HS-5 (cell line): ENCODE measurements around the gene PLEKHA1.

Experiments
- DNase-seq: peaks from one replicate; pipeline ENCODE4 v3.0.0-alpha.2; 2012; ENCODE audit warnings: low read depth

The PLEKHA1 gene

DNA sequence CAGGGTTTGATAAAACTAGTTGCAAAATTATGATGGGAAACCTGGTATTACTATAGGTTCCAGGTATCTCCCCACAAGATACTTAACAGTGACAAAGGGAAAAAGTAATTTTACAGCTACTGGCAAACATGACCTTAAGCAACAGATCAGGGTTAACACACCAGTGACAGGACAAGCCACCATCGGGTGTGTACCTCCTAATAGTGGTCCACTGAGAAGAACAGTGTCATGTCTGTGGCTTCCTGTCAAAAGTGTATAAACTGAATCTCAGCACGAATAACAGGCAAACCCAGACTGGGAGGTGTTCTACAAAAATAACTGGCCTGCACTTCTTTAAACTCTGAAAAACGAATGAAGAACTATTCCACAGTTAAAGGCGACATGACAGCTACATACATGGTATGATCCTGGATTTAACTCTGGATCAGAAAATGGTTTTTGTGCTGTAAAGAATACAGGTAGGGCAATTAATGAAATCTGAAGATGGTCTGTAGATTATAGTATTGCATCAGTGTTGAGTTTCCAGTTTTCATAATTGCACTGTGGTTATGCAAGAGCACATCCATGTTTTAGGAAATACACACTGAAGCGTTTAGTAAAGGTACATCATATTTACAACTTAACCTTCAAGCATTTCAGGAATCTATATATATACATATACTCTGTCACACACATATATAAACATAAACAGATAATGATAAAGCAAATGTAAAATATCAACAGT lies 47.9 kb downstream of the PLEKHA1 start:
- DNase-seq, result no peak

DNA sequence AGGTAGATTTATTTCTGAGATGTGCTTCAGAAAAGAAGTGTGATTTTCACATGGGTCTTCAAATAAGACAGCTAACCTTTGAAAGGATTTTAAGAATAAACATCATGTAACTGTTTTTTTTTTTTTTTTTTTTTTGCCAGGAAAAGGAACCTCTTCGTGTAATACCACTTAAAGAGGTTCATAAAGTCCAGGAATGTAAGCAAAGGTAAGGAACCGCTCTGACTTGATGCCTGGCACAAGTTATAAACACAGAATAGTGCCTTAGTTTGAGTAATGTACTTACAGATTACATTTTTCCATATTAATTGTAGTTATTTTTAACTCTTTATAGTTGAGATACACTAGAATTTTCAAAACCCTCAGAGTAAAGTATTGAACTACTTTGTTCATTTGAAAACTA lies 49.6 kb downstream of the PLEKHA1 start:
- no peak for DNase-seq

DNA sequence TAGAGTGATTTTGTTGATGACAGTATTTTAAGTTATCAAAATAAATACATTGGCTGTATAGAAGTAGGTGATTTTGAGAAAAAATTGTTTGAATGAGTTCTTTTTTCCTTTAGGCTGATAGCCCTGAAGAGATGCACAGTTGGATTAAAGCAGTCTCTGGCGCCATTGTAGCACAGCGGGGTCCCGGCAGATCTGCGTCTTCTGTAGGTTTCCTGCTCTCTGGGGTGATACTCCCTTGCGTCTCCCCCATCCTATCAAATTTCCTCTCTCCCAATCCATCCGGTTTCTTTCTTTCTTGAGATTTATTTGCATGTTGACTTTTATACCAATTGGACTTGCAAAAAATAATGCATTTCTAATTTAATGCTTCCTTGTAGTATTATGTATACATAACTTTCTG lies 52.3 kb downstream of the PLEKHA1 start:
- DNase-seq, result no peak

DNA sequence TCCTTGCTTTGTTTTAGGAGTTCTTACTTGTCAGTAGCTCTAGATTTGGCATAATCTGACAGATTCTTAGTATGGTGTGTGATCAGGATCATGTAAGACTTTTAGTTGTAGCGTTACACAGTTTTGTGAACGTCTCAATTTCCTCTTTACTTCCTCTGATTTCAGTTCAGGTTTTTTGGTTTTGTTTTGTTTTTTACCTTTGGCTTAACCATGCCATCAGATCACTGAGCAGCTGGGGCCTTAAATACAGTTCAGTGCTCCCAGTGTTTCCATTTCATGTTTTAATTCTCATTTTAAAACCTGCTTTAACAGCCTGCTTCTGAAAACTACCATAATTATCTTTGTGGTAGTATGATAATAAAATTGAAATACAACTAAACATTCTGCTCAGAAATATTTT lies 52.8 kb downstream of the PLEKHA1 start:
- no peak for DNase-seq

DNA sequence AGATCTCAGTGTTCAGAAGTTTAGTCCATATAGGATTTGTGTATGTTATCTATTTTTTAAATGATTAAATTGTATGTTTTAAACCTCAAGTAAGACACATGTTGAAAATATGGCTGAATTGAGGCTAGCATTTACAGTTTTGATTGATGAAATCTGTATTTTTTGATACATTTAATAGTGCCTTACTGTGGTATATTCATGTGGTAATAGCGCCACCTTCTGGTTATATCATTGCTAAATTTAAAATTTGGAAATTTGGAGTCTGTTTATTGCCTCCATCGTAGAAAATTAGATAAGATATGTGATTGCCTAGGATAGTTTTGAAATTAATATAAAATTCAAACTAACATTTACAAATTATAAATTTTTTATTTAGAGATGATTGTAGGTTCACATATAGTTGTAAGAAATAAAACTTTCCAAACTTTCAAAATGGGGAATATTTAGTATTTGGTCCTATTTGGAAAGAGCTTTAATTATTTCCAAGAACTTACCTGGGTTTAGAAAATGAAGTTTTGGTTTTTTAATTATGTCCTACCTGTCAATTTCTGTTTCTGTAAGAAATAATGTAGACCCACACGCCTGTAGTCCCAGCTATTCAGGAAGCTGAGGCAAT lies 60.8 kb downstream of the PLEKHA1 start:
- peak; percentile 31 for DNase-seq

DNA sequence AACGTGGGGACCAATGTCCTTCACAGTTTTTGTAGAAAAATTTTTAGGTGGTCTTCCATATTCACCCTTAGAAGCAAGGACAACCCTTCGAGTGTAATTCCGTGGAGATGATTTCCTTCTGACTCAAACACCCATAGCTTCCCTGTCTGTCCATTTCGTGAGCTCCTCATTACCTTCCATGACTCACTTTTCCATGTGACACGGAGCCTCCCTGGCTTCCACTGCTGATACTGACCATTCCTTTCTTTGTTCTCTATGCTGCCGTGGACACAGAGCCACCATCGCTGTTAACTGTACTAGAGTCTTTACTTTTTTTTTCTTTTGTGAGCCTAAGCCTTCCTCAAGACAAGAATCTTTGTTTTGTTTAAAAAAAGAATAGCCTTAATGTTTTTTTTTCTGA lies 67.5 kb downstream of the PLEKHA1 start:
- DNase-seq, result no peak

DNA sequence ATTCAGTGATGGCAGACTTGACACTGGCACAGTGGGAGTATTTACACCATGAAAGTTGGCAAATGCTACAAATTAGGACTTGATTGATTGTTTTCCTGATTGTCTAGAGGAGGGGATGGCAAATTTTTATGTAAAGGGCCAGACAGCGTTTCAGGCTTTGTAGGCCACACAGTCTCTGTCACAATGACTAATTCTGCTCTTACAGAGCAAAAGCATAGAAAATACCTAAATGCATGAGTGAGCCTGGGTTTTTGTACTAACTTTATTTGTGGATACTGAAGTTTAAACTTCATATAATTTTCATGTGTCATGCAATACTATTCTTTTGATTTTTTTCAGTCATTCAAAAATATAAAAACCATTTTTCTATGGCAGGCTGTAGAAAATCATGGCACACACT lies 71.0 kb downstream of the PLEKHA1 start:
- no peak for DNase-seq

DNA sequence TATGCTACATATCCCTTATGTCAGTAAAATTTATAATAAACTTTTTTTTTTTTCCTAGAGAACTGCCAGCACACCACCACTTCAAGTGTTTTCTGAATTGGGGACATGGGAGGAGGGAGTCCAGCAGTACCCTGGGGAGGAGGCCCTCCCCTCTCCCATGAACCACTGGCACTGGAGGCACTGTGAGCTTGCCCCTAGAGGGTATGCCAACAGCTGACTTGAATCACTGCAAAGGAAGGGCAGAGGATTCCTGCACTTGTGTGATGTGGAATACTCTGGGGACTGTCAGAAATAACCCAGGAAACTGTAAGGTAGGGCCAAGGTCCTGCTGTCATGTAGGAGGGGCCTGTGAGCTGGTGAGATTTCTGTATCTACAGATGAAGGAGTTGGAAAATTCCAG lies 71.4 kb downstream of the PLEKHA1 start:
- no peak for DNase-seq

DNA sequence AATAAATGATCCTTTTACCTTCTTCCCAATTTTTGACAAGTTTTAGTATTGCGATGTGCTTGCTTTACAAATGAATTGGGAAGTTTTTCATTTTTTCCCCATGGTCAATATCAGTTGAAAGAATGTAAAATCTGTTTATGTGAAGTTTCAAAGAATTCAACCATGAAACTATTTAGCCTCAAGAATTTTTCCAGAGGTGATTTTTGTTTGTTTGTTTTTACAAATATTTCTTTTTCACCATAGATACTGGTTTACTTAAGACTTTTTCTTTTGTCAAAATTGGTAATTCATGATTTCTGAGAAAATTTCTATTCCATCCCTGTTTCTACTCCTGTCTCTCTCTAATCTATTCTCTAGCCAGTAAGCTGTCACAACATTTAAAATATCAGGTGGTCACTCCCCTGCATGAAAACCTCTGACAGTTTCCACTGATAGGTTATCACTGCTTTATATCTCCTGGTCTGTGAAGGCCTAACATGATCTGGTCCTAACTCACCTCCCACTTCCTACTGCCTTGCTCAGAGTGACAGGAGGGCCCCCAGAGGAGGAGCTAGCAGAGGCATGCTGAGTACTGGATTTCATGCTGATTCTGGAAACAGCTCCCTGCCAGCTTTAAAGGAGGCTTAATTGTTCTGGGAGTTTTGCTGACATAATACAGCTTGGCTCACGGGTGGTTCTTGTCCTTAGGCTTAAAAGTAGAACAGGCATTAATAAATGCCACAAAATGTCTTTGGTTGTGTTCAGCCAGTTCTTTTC lies 72.3 kb downstream of the PLEKHA1 start:
- DNase-seq, result no peak

DNA sequence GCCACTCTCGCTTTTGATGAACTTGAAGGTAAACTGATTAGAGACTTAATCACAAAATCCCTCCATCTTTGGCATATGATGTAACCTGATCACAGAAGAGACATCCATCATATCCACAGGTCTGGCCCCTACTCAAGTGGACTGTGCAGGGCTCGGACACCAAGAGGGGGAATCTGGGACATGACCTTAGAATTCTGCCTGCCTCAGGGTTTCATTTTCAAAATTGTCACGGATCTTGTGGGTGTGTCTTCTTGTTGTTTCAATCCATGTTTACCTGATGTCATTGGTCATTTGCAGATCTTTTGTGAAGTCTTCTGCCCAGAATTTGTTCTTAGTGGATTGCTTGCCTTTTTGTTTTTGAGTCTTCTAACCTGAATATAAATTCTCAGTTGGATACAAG lies 74.1 kb downstream of the PLEKHA1 start:
- no peak for DNase-seq

DNA sequence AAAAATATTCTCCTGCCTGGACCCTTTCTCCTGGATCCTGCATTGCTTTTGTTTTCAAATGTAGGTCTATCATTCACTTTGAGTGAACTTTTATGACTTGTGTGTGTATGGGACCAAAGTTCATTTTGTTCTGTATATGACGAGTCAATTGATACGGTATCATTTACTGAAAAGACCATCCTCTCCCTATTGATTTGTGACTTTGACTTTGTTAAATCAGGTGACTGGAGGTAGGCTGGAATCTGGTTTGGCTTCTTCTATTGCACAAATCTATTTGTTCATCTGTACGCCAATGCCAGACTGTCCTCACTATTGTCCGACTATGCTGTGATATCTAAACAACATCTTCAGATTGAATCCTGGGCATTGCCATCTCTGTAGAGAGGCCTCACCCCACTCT lies 74.6 kb downstream of the PLEKHA1 start:
- DNase-seq, result no peak

DNA sequence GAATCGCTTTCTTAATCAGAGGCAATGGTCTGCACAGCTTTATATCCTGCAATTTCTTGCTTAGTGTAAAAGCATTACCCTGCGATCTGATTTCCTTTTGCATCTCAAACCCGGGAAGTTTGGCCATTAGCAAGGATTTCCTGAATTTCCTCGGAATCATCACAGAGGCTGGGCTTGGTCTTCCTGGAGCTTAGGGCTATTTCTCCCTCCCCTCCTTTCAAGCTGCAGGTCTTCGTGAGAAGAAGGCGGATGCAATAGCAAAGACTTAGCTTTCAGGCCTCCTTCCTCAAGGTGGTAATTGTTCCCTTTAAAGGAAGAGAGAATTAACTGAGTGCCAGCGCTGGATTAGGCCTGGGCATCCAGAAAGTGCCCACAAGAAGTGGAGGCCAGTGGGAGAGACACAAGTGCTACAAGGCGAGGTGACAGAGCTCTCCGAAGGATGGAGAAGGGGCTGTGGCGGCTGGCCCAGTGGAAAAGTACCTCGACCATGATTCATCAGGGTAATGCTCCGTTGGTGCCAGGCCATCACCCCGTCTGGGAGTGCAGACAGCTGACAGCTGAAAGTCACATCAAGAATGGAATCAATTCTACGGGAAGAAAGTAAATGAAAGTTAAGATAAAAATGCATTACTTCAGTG lies 76.0 kb downstream of the PLEKHA1 start:
- DNase-seq, result no peak

DNA sequence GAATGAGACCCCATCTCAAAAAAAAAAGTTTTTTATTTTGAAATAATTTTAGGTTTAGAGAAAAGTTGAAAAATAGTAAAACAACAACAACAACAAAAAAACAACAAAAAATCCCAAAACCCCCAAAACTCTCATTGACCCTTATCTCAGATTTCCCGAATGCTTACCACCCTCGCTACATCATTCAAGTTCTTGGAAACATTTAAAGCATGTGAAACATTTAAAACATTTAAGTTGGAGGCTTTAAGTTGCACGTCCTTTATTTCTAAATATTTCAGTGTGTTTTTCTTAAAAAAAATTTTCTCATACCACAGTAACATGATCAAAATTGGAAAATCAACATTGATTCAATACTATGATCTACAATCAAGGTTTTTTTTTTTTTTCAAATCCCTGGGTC lies 79.6 kb downstream of the PLEKHA1 start:
- no peak for DNase-seq

DNA sequence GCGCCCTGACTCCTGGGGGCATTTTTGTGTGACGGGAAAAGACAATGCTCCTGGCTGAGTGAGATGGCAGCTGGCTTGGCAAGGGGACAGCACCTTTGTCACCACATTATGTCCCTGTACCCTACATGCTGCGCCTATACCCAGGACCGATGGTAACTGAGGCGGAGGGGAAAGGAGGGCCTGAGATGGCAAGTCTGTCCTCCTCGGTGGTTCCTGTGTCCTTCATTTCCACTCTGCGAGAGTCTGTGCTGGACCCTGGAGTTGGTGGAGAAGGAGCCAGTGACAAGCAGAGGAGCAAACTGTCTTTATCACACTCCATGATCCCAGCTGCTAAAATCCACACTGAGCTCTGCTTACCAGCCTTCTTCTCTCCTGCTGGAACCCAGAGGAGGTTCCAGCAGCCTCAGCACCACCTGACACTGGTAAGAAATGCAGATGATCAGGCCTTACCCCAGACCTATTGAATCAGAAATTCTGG lies 80.1 kb downstream of the PLEKHA1 start, which contains the start of gene ARMS2:
Gene ARMS2 (plus strand): TSS at position 51 of the 478 bp plus-strand sequence. CDS start 75 bp downstream, at position 126.
- DNase-seq, result no peak

DNA sequence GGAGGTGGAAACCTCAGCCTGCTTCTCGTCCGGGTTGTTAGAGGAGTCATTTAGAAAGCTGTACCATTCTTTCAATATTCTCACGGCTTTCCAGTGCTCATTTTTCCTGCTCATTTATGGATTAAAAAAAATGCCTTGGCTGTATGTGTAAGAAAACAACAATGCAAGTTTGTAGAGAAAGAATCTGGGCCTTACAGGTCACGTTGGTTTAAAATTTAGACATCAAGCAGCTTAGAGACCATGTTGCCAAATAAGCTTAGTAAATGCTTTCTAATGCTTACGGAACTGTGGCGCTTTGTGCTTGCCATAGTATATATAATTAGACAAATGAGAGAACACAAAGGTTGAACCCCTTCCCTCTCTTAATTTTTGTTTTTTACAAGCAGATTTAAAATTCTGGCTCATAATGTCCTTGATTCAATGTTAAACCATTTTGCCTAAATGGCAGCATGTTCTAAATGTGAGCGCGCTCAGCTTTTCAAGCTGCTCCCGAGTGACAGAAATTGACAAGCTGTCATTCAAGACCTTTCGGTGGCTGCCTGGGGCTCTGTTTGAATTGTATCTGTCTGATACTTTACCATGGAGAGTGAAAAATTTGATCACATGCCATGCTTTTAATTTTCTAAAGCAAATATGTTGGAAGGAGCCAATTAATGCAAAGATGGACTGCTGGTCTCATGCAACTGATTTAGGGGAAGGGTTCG lies 81.0 kb downstream of the PLEKHA1 start:
- no peak for DNase-seq

DNA sequence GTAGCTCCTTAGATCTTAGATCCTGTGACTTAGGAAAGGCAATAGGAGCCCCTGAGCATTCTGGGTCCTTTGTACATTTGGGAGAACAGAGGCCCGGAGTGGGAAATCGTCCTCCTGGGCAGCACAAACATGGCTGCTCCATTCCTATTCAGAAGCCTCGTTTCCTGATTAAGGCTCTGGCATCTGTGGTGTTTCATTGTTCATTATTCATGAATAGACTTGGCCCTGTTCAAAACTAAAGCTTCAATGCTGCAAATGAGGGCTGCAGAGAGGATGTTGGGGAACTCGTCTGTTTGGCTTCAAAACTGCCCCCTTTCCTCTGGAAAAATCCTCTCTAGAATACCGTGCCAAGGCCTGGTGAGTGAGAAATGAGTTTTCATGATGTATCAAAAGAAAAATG lies 83.4 kb downstream of the PLEKHA1 start:
- DNase-seq, result no peak

DNA sequence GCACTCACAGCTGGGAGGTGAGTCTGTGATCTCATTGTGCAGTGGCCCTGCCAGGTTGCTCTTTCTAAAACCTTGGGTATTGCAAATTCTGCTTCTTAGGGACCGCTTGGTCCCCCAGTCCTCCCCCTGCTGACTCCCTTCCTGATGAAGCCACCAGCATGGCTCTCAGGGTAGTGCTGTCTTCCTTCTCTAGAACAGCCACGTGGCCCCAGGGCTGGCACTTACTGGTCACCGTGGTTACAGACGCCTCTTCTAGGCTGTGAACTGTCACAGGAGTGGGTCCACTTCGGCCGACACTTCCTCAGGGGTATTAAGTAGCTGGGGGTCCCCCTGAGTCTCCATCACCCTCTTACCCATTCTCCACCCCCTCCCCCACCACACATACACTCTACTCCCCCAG lies 84.2 kb downstream of the PLEKHA1 start:
- no peak for DNase-seq

DNA sequence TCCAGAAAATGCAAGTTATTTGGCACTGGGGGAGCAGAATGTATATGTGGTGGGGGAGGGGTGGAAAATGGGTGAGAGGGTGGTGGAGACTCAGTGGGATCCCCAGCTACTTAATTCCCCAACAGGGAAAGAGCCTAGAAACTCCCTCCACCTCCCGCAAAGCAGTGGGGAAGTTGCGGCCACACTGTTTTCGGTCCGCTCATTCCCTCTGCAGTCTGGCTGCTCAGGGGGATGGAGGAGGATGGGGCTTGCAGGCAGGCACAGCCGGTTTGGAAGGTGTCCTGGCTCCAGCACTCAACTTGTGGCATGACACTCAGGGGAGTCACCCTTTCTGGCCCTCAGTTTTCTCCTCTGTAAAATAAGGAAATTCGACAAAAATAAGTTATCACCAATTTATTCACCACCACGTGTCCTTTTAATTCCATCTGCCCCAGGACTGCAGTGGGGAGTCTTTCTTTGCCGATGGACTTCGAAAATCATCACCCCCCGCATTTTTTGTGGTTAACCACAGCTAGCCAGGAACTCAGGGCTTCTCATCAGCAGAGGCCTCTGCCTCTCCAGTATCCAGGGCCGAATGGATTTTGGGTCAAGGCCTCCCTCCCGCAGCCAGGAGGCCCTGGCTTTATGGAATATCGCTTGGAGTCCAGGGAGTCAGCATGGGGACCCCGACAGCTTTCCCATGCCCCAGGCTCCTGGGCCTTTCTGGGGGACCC lies 85.2 kb downstream of the PLEKHA1 start:
- no peak for DNase-seq

DNA sequence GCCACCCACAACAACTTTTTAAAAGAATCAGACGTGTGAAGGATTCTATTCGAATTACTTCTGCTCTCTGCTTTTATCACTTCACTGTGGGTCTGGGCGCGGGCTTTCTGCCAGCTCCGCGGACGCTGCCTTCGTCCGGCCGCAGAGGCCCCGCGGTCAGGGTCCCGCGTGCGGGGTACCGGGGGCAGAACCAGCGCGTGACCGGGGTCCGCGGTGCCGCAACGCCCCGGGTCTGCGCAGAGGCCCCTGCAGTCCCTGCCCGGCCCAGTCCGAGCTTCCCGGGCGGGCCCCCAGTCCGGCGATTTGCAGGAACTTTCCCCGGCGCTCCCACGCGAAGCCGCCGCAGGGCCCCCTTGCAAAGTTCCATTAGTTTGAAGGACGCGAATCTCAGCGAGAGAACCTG lies 86.4 kb downstream of the PLEKHA1 start:
- no peak for DNase-seq

DNA sequence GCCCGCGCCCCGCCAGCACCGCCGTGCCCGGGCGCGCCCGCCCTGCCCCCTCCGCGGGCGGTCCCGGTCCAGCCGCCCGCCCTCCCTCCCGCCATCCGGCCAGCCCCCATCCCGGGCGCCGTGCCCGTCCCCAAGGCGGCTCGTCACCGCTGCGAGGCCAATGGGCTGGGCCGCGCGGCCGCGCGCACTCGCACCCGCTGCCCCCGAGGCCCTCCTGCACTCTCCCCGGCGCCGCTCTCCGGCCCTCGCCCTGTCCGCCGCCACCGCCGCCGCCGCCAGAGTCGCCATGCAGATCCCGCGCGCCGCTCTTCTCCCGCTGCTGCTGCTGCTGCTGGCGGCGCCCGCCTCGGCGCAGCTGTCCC lies 86.8 kb downstream of the PLEKHA1 start, which contains the start of gene HTRA1:
Gene HTRA1 (plus strand): TSS at position 187 of the 362 bp plus-strand sequence. CDS start 100 bp downstream, at position 287.
- no peak for DNase-seq
